Measurements from ENCODE around the gene CALHM3.

CALHM3 gene

DNA sequence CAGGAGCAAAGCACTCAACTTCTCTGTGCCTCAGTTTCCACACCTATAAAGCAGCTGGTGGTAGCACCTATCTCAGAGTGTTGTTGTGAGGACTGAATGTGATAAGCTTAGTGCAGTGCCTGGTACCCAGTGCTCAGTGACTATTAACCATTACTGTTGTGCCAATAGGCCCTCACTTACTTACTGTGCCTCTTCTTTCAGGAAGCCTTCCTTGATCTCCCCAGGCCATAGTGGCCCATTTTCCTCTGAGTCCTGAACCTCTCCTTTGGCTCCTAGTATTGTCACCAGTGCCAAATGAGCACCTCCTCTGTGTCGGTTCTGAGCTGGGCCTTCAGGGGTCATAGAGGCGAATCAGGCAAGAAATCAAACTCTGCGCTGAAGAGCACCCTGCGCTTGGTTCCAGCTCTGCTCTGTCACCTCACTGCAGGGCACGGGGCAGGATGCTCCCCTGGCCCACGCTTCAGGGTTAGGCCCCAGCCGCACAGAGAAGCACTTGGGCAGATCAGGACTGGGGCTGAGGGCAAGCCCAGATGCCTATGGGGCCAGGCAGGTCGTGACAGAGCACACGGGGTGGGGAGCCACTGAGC is 22.9 kb downstream of the CALHM3 start:
- H3K4me1 Mint-ChIP-seq = peaks cover 14% of the 10 kb centered on the region
- no peak for ATAC-seq (ENCODE audit: low read depth)
- no peak for DNase-seq (ENCODE audit: low spot score in 2 of 2)
- no peaks in the 10 kb centered on the region for H3K36me3 Mint-ChIP-seq
- no peaks in the 10 kb centered on the region for H3K9me3 Mint-ChIP-seq
- no peaks in the 10 kb centered on the region for H3K27me3 Mint-ChIP-seq
- H3K27ac Mint-ChIP-seq = no peak overlapping the region
- no peak overlapping the region for H3K4me3 Mint-ChIP-seq

DNA sequence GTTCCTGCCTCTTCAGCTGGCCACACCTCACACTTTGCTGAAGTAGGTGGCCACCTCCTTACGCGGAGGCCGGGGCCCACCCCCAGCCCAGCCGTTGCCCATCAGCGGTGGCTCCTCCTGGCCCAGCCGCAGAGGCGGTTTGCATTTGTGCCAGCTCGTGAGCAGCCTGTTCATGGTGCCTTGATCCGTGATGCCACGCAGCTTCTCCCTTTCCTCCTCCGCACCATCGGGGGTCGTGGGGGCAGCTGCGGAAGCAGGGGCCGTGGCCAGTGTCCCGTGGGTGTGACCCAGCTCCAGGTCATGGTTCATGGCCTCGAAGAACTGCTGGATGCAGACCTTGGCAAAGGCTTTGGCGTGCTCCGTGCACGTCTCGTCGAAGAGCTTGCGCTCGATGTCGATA is 23.8 kb downstream of the CALHM3 start:
- no peak for DNase-seq (ENCODE audit: low spot score in 2 of 2)
- no peaks in the 10 kb centered on the region for H3K9me3 Mint-ChIP-seq
- no peak overlapping the region for H3K4me3 Mint-ChIP-seq
- H3K36me3 Mint-ChIP-seq = no peaks in the 10 kb centered on the region
- H3K27me3 Mint-ChIP-seq = no peaks in the 10 kb centered on the region
- H3K27ac Mint-ChIP-seq = no peak overlapping the region
- no peak for ATAC-seq (ENCODE audit: low read depth)
- peaks cover 23% of the 10 kb centered on the region for H3K4me1 Mint-ChIP-seq

- H3K36me3 Mint-ChIP-seq = peaks cover 7% of the 10 kb centered on the region
- peak overlapping the region; percentile 90 for H3K4me3 Mint-ChIP-seq
- peaks cover 27% of the 10 kb centered on the region for H3K4me1 Mint-ChIP-seq
- no peak for ATAC-seq (ENCODE audit: low read depth)
- DNase-seq (ENCODE audit: low spot score in 2 of 2) = no peak
- no peaks in the 10 kb centered on the region for H3K27me3 Mint-ChIP-seq
- peak overlapping the region; percentile 8 for H3K27ac Mint-ChIP-seq
- H3K9me3 Mint-ChIP-seq = no peaks in the 10 kb centered on the region
Observed at GRCh38 chr10:103454026-103454425, 25.0 kb downstream of the CALHM3 start.

GRCh38 chr10:103452506-103453230 is 26.4 kb downstream of the CALHM3 start:
- Mint-ChIP-seq H3K27ac (peak overlapping the region; percentile 74), H3K4me1 (peaks cover 34% of the 10 kb centered on the region), H3K27me3 (no peaks in the 10 kb centered on the region), H3K4me3 (peak overlapping the region; percentile 90), H3K9me3 (no peaks in the 10 kb centered on the region), H3K36me3 (peaks cover 13% of the 10 kb centered on the region)
- DNase-seq (ENCODE audit: low spot score in 2 of 2) = no peak
- no peak for ATAC-seq (ENCODE audit: low read depth)

GRCh38 chr10:103451831-103452505 is 27.1 kb downstream of the CALHM3 start, which contains the start of gene CALHM2:
Gene CALHM2, minus strand, starts transcription at chr10:103452370. Its CDS starts 2,429 bp downstream, at chr10:103449941.
- Mint-ChIP-seq H3K4me3 (peak within 1 kb of the TSS; percentile 90), H3K27ac (peak within 1 kb of the TSS; percentile 74), H3K9me3 (no peaks in the 10 kb centered on the region), H3K27me3 (no peaks in the 10 kb centered on the region), H3K36me3 (peaks cover 14% of the 10 kb centered on the region), H3K4me1 (peaks cover 32% of the 10 kb centered on the region)
- ATAC-seq (ENCODE audit: low read depth) = peak; percentile 88
- DNase-seq (ENCODE audit: low spot score in 2 of 2) = peak; percentile 35 to 42

DNA sequence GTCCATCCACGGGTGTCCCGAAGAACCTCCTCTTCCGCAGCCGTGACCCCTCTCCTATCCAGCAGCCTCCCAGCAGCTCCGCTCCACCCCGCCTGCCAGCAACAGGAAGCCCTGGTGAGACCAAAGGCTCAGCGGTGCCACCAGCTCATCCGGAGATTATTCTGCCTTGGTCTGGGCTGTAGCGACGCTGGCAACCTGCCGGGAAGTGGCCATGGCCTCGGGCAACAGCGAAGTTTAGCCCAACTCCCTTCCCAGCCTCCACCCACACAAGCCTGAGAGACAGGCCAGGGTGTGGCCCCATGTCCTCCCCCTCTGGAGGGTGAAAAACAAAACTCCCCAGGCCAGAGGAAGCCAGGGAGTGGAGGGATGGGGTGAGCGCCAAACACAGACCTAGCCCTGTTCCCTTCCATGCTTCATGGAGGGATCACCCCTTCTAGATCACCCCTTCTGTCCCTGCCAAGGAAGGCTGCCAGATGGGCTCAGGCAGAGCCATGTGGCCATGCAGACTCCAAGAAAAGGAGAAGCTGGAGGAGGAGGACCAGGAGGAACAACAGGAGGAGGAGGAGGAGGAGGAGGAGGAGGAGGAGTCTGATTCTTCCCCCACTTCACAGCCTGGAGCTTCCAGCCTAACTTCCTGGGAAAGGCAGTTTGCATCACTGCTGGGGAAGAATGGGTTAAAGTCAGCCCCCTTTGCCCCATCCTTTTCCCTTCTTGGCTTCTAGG is 27.8 kb downstream of the CALHM3 start:
- Mint-ChIP-seq H3K27me3 (no peaks in the 10 kb centered on the region), H3K27ac (peak overlapping the region; percentile 74), H3K9me3 (no peaks in the 10 kb centered on the region), H3K36me3 (peaks cover 17% of the 10 kb centered on the region), H3K4me1 (peaks cover 34% of the 10 kb centered on the region), H3K4me3 (peak overlapping the region; percentile 90)
- DNase-seq (ENCODE audit: low spot score in 2 of 2) = no peak
- peak; percentile 37 for ATAC-seq (ENCODE audit: low read depth)

DNA sequence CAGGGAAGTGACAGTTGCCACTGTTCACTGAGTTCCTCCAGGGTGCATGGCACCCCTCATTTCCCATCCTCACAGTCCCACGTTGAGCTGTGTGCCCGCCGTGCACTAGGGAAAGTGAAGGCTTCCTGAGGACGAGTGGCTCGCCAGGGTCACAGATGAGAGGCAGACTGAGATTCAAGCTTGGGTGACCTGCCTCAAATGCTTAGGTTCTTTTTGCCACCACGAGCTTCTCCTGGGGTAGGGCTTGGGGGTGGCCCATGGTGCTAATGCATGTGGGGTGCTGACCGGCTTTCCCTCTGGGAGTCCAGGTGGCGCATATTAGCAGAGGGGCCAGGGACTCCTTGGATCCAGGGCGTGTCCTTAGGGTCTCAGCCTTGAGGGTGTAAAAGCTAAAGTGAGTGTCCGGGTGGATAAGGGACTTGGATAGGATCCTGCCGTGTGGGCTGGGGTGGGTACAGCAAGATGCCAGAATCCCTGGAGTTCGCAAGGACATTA is 28.8 kb downstream of the CALHM3 start:
- Mint-ChIP-seq H3K27me3 (no peaks in the 10 kb centered on the region), H3K4me3 (peak overlapping the region; percentile 90), H3K36me3 (peaks cover 18% of the 10 kb centered on the region), H3K27ac (peak overlapping the region; percentile 74), H3K4me1 (peaks cover 34% of the 10 kb centered on the region), H3K9me3 (no peaks in the 10 kb centered on the region)
- ATAC-seq (ENCODE audit: low read depth) (no peak), DNase-seq (ENCODE audit: low spot score in 2 of 2) (no peak)

GRCh38 chr10:103449208-103450144 is 29.6 kb downstream of the CALHM3 start:
- H3K27me3 Mint-ChIP-seq = no peaks in the 10 kb centered on the region
- H3K36me3 Mint-ChIP-seq = peaks cover 20% of the 10 kb centered on the region
- peak overlapping the region; percentile 74 for H3K27ac Mint-ChIP-seq
- DNase-seq (ENCODE audit: low spot score in 2 of 2) (no peak), ATAC-seq (ENCODE audit: low read depth) (no peak)
- peak overlapping the region; percentile 69 for H3K4me3 Mint-ChIP-seq
- H3K9me3 Mint-ChIP-seq = no peaks in the 10 kb centered on the region
- peaks cover 36% of the 10 kb centered on the region for H3K4me1 Mint-ChIP-seq

DNA sequence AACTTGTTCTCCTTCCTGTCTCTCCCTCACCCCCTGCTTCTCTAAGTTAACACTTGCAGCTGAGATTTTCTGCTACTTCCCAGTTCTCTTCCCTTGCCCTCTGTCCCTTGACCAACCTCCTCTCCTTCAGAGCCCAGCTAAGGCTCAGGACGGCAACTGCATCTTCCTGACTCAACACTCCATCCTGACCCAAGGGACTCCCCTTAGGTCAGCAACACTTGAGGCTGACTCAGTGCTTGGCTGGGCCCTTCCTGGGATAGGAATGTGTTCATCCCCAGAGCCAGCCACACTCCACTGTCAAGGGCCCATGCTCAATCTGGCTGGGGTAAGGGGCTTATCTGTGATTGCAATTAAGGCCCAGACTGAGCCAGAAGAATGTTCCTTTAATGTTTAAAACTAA is 30.3 kb downstream of the CALHM3 start:
- no peak for ATAC-seq (ENCODE audit: low read depth)
- DNase-seq (ENCODE audit: low spot score in 2 of 2) = no peak
- H3K27ac Mint-ChIP-seq = peak overlapping the region; percentile 74
- H3K9me3 Mint-ChIP-seq = no peaks in the 10 kb centered on the region
- peaks cover 21% of the 10 kb centered on the region for H3K36me3 Mint-ChIP-seq
- peaks cover 36% of the 10 kb centered on the region for H3K4me1 Mint-ChIP-seq
- H3K27me3 Mint-ChIP-seq = no peaks in the 10 kb centered on the region
- no peak overlapping the region for H3K4me3 Mint-ChIP-seq

DNA sequence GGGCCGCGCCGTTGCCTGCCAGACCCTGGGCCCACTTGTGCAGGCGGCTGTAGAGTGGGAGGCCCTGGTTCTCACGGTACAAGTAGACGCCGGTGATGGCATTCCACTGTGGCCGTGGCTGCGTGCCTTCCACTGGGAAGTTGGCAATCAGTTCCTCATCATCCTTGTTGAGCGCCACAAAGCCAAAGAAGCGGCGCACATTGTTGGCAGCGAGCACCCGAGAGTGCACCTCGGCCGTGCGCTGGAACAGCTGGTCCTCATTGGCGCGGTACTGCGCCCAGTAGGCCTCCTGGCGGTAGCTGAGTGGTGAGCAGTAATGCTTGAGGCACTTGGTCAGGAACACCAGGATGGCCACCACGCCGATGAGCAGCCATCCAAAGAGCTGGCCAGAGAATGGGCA is 31.9 kb downstream of the CALHM3 start:
- no peaks in the 10 kb centered on the region for H3K27me3 Mint-ChIP-seq
- no peaks in the 10 kb centered on the region for H3K9me3 Mint-ChIP-seq
- no peak overlapping the region for H3K4me3 Mint-ChIP-seq
- H3K4me1 Mint-ChIP-seq = peaks cover 34% of the 10 kb centered on the region
- H3K27ac Mint-ChIP-seq = no peak overlapping the region
- H3K36me3 Mint-ChIP-seq = peaks cover 26% of the 10 kb centered on the region
- no peak for DNase-seq (ENCODE audit: low spot score in 2 of 2)
- ATAC-seq (ENCODE audit: low read depth) = no peak

DNA sequence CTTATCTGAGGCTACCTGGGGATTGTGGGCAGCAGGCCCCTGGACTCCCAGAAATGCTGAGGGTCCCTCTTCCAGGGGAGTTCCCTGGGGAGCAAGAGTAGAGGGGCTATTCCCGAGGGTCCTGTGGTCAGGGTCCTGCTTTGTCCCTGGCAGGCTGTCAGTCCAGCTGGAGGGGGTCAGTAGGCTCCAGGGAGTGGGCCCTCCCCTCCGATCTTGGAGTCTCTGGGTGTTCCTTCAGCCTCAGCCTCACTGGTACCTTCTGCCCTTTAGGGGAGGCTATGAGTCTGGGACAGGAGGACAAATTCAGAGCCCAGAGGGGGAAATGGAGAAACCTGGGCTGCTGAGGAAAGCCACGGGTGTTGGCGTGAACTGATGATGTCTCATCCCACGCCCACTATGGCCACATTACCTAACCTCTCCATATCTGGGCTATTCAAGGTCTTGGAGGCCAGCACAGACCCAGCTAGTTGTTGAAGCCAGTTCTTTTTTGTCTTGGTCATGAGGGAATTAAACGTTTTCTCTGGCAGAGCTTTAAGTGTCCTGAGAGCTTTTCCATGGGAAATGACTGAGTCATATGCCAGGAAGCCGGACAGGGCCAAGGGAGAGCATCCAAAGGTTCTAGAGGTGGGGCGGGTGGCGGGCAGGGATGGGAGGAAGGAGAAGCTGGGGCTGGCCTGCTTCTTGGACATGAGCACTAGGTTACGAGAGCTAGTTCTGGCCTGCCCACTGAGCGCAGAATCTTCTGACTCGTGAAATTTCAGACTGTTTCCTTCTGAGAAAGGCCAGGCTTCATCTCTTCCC is 33.1 kb downstream of the CALHM3 start:
- Mint-ChIP-seq H3K36me3 (peaks cover 30% of the 10 kb centered on the region), H3K27ac (no peak overlapping the region), H3K4me3 (no peak overlapping the region), H3K4me1 (peaks cover 30% of the 10 kb centered on the region), H3K27me3 (no peaks in the 10 kb centered on the region), H3K9me3 (no peaks in the 10 kb centered on the region)
- DNase-seq (ENCODE audit: low spot score in 2 of 2) = no peak
- no peak for ATAC-seq (ENCODE audit: low read depth)

- no peaks in the 10 kb centered on the region for H3K27me3 Mint-ChIP-seq
- peak overlapping the region; percentile 62 for H3K27ac Mint-ChIP-seq
- H3K9me3 Mint-ChIP-seq = no peaks in the 10 kb centered on the region
- DNase-seq (ENCODE audit: low spot score in 2 of 2) = no peak
- H3K4me1 Mint-ChIP-seq = peaks cover 24% of the 10 kb centered on the region
- H3K36me3 Mint-ChIP-seq = peaks cover 32% of the 10 kb centered on the region
- no peak overlapping the region for H3K4me3 Mint-ChIP-seq
- ATAC-seq (ENCODE audit: low read depth) = no peak
Observed at GRCh38 chr10:103445366-103445765, 33.7 kb downstream of the CALHM3 start.
